Measurements from ENCODE around the gene TTC39C.
"Not testable (repeated sequence)": the region's sequence is repeated elsewhere in the genome, so short reads cannot be mapped to it uniquely, and the experiment has no call there.

Gene TTC39C

DNA sequence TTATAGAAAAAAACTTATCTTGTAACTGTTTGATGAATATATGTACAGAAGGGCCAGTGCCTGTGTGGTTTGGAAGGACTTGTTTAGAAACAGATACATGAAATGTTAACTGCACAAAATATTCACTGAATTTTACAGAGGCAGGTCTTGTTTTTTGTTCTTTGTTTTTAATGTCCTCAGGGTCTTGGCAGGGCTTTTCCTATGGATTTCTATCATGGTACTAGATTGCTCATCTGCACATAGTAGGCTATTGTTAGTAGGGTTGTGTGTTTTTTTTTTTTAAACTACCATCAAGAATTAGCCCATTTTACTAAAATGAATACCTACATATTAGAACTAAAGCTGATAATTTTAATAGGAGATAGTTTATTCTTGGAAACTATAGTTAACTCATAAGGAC lies 127.8 kb downstream of the TTC39C start:
- no peak overlapping the region for H3K4me3 ChIP-seq (ENCODE audit: low read length)
- TF ChIP-seq, protein P1, sequence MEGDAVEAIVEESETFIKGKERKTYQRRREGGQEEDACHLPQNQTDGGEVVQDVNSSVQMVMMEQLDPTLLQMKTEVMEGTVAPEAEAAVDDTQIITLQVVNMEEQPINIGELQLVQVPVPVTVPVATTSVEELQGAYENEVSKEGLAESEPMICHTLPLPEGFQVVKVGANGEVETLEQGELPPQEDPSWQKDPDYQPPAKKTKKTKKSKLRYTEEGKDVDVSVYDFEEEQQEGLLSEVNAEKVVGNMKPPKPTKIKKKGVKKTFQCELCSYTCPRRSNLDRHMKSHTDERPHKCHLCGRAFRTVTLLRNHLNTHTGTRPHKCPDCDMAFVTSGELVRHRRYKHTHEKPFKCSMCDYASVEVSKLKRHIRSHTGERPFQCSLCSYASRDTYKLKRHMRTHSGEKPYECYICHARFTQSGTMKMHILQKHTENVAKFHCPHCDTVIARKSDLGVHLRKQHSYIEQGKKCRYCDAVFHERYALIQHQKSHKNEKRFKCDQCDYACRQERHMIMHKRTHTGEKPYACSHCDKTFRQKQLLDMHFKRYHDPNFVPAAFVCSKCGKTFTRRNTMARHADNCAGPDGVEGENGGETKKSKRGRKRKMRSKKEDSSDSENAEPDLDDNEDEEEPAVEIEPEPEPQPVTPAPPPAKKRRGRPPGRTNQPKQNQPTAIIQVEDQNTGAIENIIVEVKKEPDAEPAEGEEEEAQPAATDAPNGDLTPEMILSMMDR (conservative IDR thresholded peaks at IDR 0.05; ENCODE audit: low read length), result no peak
- no peak for DNase-seq (ENCODE audit: low read depth)

DNA sequence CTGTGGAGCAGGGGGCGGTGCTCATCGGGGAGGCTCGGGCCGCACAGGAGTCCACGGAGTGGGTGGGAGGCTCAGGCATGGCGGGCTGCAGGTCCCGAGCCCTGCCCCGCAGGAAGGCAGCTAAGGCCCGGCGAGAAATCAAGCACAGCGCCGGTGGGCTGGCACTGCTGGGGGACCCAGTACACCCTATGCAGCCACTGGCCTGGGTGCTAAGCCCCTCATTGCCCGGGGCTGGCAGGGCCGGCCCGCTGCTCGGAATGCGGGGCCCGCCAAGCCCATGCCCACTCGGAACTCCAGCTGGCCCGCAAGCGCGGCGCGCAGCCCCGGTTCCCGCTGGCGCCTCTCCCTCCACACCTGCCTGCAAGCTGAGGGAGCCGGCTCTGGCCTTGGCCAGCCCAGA lies 135.0 kb downstream of the TTC39C start:
- DNase-seq (ENCODE audit: low read depth); H3K4me3 ChIP-seq (ENCODE audit: low read length): not testable (repeated sequence)

DNA sequence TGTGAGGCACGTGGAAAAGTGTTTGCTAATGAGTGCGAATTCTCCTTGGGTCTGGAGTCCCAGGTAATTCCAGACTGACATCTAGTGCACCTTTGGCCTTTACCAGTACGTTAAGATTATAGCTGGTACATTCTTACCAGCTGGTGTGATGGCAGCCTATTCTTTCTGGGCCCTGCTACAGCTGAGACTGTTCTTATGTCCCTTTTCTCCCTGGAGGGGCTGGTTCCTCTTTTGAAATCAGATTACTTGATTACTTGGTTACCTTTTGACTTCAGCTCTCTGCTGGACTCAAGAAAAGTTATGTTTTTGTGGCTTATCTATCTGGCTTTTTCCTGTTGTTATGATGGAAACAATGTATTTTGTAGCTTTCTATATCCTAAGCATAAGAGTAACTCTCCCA lies 138.8 kb downstream of the TTC39C start:
- H3K4me3 ChIP-seq (ENCODE audit: low read length), result no peak overlapping the region
- TF ChIP-seq, protein P1 (conservative IDR thresholded peaks at IDR 0.05; ENCODE audit: low read length), result no peak
- no peak for DNase-seq (ENCODE audit: low read depth)

- no peak for DNase-seq (ENCODE audit: low read depth)
- H3K4me3 ChIP-seq (ENCODE audit: low read length), result no peak overlapping the region
- TF ChIP-seq, protein P1 (conservative IDR thresholded peaks at IDR 0.05; ENCODE audit: low read length), result no peak
Observed at GRCh38 chr18:24157855-24158254, 143.3 kb downstream of the TTC39C start.

DNA sequence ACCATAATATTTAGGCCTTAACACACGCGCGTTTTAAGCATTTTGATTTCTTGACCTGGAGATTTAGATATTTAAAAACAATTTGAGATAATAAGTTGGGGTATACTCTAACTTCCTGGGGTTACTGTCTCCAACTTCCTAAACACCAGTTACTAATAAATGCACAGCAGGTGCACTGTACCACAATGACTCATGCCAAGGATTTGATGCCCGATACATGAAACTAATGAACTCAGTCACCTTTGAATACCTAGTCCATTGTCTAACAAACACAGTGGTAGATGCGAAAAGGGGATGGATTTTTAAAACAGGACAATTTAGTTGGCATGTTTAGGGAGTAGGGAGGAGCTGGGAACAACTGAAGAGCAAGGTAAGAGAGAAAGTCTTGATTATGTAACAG lies 145.5 kb downstream of the TTC39C start:
- no peak for DNase-seq (ENCODE audit: low read depth)
- no peak overlapping the region for H3K4me3 ChIP-seq (ENCODE audit: low read length)
- TF ChIP-seq, protein P1 (conservative IDR thresholded peaks at IDR 0.05; ENCODE audit: low read length), result no peak

GRCh38 chr18:24161304-24161703 lies 146.8 kb downstream of the TTC39C start:
- TF ChIP-seq, protein P1 (conservative IDR thresholded peaks at IDR 0.05; ENCODE audit: low read length), result no peak
- H3K4me3 ChIP-seq (ENCODE audit: low read length), result no peak overlapping the region
- no peak for DNase-seq (ENCODE audit: low read depth)

DNA sequence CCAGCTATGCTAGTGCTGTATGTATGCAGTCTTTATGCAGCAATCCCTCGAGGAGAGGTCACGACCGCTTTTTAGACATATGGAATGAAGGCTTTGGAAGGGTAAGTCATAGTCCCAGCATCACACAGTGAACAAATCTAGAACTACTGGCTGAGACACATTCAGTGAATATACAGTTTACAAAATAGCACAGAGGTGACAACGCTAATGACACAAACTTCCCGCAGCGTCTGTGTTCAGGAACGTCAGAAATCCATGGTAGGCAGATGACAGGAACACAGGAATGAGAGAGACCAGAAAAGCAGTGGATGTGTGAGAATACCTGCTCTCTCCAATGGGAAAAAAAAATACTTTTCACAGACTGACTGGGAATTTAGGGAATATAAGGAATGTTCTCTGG lies 153.9 kb downstream of the TTC39C start:
- TF ChIP-seq, protein P1 (conservative IDR thresholded peaks at IDR 0.05; ENCODE audit: low read length), result no peak
- DNase-seq (ENCODE audit: low read depth), result no peak
- H3K4me3 ChIP-seq (ENCODE audit: low read length), result no peak overlapping the region

DNA sequence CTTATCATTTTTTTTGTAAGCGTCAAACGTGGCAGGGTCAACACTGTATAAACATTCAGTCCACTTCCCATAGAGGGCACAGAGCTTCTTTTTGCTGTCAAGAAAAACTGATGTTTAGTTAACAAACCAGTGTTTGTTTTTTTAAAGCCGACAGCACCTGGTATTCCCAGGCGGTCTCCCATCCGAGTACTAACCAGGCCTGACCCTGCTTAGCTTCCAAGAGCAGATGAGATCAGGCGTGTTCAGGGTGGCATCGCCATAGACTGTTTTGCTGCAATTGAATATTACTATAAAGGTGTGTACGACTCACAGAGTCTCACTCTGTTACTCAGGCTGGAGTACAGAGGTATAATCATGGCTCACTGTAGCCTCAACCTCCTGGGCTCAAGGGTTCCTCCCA lies 155.8 kb downstream of the TTC39C start:
- no peak overlapping the region for H3K4me3 ChIP-seq (ENCODE audit: low read length)
- no peak for DNase-seq (ENCODE audit: low read depth)
- TF ChIP-seq, protein P1 (conservative IDR thresholded peaks at IDR 0.05; ENCODE audit: low read length), result no peak

Measured in AG10803 (cell line).